Measurements from ENCODE around the gene FOSB.

GRCh38 chr19:45506989-45507871, 39.4 kb downstream of the FOSB start, which contains the start of gene VASP:
- TF ChIP-seq CTCF (IDR thresholded peaks at IDR 0.05) (no peak), POLR2A (IDR thresholded peaks at IDR 0.05) (no peak)

Measured in breast epithelium (tissue), 3 donors.